Transverse colon (tissue), 4 donors: ENCODE results near the gene CFAP54. TPM values are rescaled to one million over a fixed set of nuclear protein-coding genes. Genes with fewer than 3 reads are reported as not detected.

ENCODE experiments used
- DNase-seq: peaks from one replicate; pipeline ENCODE4 v3.0.0-alpha.2; 2019
- H3K27ac ChIP-seq, 4 donors: fragments of 200-600 bp; sonication (generic); 2 replicates each; pipeline ENCODE4 v1.5.1; 2016 to 2018; ENCODE audit warnings: inconsistent platforms in 4 of 4
- H3K27me3 ChIP-seq: fragments of 200-600 bp; sonication (generic); 2 replicates; pipeline ENCODE4 v1.5.1; 2017; ENCODE audit warnings: inconsistent platforms
- H3K36me3 ChIP-seq, 4 donors: fragments of 200-600 bp; sonication (generic); 2 replicates each; pipeline ENCODE4 v1.5.1; 2017 to 2019; ENCODE audit warnings: inconsistent platforms in 4 of 4
- H3K4me1 ChIP-seq, 4 donors: fragments of 200-600 bp; sonication (generic); 2 replicates each; pipeline ENCODE4 v1.5.1; 2017 to 2020; ENCODE audit warnings: inconsistent platforms in 4 of 4
- H3K4me3 ChIP-seq, 4 donors: fragments of 200-600 bp; sonication (generic); 1 replicate in 1 of 4; 2 replicates in 3 of 4; pipeline versions ENCODE4 v1.5.1 to v1.6.1; 2017 to 2019; ENCODE audit warnings: inconsistent platforms in 4 of 4
- H3K9me3 ChIP-seq, 2 donors: fragments of 200-600 bp; sonication (generic); 2 replicates each; pipeline ENCODE4 v1.5.1; 2017 to 2019; ENCODE audit warnings: inconsistent platforms in 2 of 2
- EP300 ChIP-seq: sonication (generic); formaldehyde crosslinking; IDR thresholded peaks from one replicate; pipeline ENCODE4 v1.6.1; 2017; ENCODE audit warnings: antibody characterized with exemption, low read depth
- POLR2A ChIP-seq: fragments of 450-650 bp; IDR thresholded peaks from one replicate; pipeline ENCODE4 v1.6.1; 2016; ENCODE audit warnings: antibody characterized with exemption, mild to moderate bottlenecking, moderate library complexity
- POLR2AphosphoS5 ChIP-seq, 3 donors: sonication (generic); formaldehyde crosslinking; IDR thresholded peaks; one replicate each; pipeline ENCODE4 v1.6.1; 2016; ENCODE audit warnings: antibody characterized with exemption in 3 of 3
- WGBS, 2 donors: methylation state at CpG; one replicate each; pipeline ENCODE4 v1.1.5; 2018; ENCODE audit warnings: low coverage in 1 of 2; 5-methylcytosine and 5-hydroxymethylcytosine counted together
- in situ Hi-C, 4 donors: fragments of 200-750 bp; cut with MboI; loops; one replicate each; pipeline versions ENCODE4 v1.15.0 to v1.15.1; 2017; ENCODE audit warnings: low sequenced_read_pairs in 3 of 4, low pct_ligation_motif_present in 1 of 4, low pct_unique_long_range_greater_than_20kb in 1 of 4
- intact Hi-C: fragments of 100-400 bp; cut with DNase I; formaldehyde crosslinking; loops from one replicate; pipeline ENCODE4 v1.15.1; 2023; ENCODE audit warnings: low total_unique reads
- total RNA-seq, 4 donors: library from RNA; depleted of rRNA; stranded (reverse); fragments of >200 nt; gene quantifications; one replicate each; pipeline ENCODE4 v1.1.0, GENCODE V29; 2016
- TF ChIP-seq, protein P1 (sequence below), 5 experiments: fragments of 200-600 bp in 3 of 5; fragments of 450-650 bp in 2 of 5; sonication (generic) in 3 of 5; IDR thresholded peaks; 1 replicate in 2 of 5; 2 replicates in 3 of 5; pipeline ENCODE4 v1.5.1; 2016 to 2017; ENCODE audit warnings: antibody characterized with exemption in 5 of 5, inconsistent platforms in 3 of 5, mild to moderate bottlenecking in 2 of 5, moderate library complexity in 1 of 5

Gene CFAP54
- total RNA-seq, 4 donors from 2014 or later, result 0.14 to 22.3 (median 2.1) TPM; not detected in 1

DNA sequence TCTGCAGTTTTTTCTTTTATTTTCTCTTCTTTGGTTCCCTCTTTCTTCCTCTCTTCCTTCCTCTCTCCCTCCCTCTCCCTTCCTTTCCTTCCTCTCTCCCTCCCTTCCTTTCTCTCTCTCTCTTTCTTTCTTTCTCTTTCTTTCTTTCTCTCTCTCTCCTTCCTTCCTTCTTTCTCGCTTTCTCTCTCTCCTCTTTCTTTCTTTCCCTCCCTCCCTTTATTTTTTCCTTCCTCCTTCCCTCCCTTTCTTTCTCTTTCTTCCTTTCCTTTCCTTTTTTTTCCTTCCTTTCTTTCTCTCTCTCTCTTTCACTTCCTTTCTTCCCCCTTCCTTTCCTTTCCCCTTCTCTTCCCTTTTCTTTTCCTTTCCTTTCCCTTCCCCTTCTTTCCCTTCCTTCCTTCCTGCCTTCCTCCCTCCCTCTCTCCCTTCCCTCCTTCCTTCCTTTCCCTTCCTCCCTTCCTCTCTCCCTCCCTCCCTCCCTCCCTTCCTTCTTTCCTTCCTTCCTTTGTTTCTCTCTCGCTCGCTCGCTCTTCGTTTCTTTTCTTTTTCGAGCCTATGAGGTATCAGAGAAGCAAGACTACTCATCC, 13.7 kb downstream of the CFAP54 start:
- Histone ChIP-seq H3K9me3 (no peaks in the 10 kb centered on the region), H3K27ac (peak overlapping the region; percentile 10 to 68 (median 51)), H3K4me1 (peaks cover 0 to 16% (median 6%) of the 10 kb centered on the region in 4 donors), H3K36me3 (no peaks in the 10 kb centered on the region), H3K27me3 (no peaks in the 10 kb centered on the region), H3K4me3 (no peak overlapping the region)
- intact Hi-C loops, result no loop called here
- no peak for DNase-seq
- in situ Hi-C loops, result loop anchor here in 2 of 4 donors (25.0 kb wide), 2 partner anchors 91 to 291 kb away; partner anchors contain the start of gene CDK17 (in 1 of the 2)
- 73 to 83% methylated on average over 2 to 6 of the region's 6 CpGs for WGBS, 2 donors
- no peak for TF ChIP-seq POLR2A
- TF ChIP-seq, protein P1, sequence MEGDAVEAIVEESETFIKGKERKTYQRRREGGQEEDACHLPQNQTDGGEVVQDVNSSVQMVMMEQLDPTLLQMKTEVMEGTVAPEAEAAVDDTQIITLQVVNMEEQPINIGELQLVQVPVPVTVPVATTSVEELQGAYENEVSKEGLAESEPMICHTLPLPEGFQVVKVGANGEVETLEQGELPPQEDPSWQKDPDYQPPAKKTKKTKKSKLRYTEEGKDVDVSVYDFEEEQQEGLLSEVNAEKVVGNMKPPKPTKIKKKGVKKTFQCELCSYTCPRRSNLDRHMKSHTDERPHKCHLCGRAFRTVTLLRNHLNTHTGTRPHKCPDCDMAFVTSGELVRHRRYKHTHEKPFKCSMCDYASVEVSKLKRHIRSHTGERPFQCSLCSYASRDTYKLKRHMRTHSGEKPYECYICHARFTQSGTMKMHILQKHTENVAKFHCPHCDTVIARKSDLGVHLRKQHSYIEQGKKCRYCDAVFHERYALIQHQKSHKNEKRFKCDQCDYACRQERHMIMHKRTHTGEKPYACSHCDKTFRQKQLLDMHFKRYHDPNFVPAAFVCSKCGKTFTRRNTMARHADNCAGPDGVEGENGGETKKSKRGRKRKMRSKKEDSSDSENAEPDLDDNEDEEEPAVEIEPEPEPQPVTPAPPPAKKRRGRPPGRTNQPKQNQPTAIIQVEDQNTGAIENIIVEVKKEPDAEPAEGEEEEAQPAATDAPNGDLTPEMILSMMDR (IDR thresholded peaks at IDR 0.05), result no peak
- no peak for TF ChIP-seq EP300
- TF ChIP-seq POLR2AphosphoS5 (IDR thresholded peaks at IDR 0.05), result no peak

DNA sequence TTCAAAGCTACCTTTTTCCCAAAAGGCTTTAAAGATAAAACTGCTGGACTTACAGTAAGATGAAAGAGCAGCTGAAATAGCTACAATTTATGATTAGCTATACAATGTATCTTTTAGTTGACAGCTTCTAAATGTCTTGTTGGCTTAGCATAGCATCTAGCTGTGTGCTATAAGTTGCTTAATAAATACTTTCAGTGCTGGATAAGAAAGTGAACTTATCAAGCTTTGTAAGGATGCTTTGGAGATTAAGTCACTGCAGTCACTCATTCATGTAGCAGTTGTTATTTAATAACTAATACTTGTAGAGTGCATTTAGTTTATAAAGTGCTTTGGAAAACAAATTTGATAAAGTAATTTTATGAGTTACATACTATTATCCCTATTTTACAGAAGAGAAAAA, 14.6 kb downstream of the CFAP54 start:
- TF ChIP-seq POLR2AphosphoS5 (IDR thresholded peaks at IDR 0.05), result no peak
- no peak for TF ChIP-seq POLR2A
- in situ Hi-C loops (loop anchor here in 2 of 4 donors (25.0 kb wide), 2 partner anchors 92 to 292 kb away; partner anchors contain the start of gene CDK17 (in 1 of the 2)), intact Hi-C loops (no loop called here)
- no peak for DNase-seq
- H3K27me3 ChIP-seq, result no peaks in the 10 kb centered on the region
- peaks cover 0 to 16% (median 6%) of the 10 kb centered on the region in 4 donors for H3K4me1 ChIP-seq
- peak overlapping the region in 1 of 4 donors; percentile 61 for H3K27ac ChIP-seq
- H3K36me3 ChIP-seq, result no peaks in the 10 kb centered on the region
- no peaks in the 10 kb centered on the region for H3K9me3 ChIP-seq
- H3K4me3 ChIP-seq, result no peak overlapping the region

DNA sequence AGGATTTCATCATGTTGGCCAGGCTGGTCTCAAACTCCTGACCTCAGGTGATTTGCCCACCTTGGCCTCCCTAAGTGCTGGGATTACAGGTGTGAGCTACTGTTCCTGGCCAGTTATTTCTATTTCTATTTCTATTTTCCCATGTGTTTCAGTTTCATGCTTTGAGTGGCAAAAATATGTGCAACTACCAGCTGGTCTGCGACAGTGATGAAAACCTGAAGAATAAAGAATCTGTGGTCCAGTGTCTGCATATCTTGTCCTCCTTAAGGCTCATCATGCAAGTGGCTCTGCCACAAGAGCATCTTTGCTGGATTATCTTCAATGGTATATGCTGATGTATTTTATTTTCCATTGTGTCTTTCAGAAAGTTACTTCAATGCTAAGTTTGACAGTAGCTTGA, 17.4 kb downstream of the CFAP54 start:
- DNase-seq, result no peak
- TF ChIP-seq POLR2AphosphoS5 (IDR thresholded peaks at IDR 0.05), result no peak
- TF ChIP-seq POLR2A, result no peak
- TF ChIP-seq, protein P1 (IDR thresholded peaks at IDR 0.05), result no peak
- no peak for TF ChIP-seq EP300
- in situ Hi-C loops, result loop anchor here in 2 of 4 donors (25.0 kb wide), 2 partner anchors 94 to 294 kb away; partner anchors contain the start of gene CDK17 (in 1 of the 2)
- Histone ChIP-seq H3K27ac (peak overlapping the region in 1 of 4 donors; percentile 30), H3K36me3 (no peaks in the 10 kb centered on the region), H3K9me3 (no peaks in the 10 kb centered on the region), H3K27me3 (no peaks in the 10 kb centered on the region), H3K4me3 (no peak overlapping the region), H3K4me1 (peaks cover 0 to 6% (median 2%) of the 10 kb centered on the region in 4 donors)
- WGBS, 2 donors, result 80 to 100% methylated on average over 1 of the region's 1 CpG
- intact Hi-C loops, result no loop called here

DNA sequence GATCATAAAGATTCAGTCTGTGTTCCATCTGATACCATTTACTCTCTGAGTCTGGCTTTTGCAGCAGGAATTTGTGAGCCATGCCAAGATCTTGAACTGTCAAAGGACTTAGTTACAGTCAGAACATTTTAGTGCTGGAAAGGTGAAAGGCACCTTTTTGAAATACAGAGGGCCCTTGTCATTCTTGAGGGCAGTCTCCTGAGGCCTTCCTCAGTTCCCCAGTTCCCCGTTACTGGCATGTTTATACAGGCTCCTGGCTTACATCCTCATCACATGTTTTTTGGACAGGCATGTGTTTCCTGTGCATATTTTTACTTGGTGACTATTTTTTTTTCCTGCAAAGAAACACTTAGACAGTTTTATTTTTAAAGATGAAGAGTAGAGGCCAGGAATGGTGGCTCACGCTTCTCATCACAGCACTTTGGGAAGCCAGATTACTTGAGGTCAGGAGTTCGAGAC, 21.0 kb downstream of the CFAP54 start:
- Histone ChIP-seq H3K36me3 (no peaks in the 10 kb centered on the region), H3K9me3 (no peaks in the 10 kb centered on the region), H3K4me1 (peaks cover 0 to 3% (median 0%) of the 10 kb centered on the region in 4 donors), H3K27me3 (no peaks in the 10 kb centered on the region), H3K4me3 (no peak overlapping the region), H3K27ac (peak overlapping the region; percentile 36 to 63 (median 48))
- no peak for DNase-seq
- intact Hi-C loops, result loop anchor here (10.0 kb wide), 2 partner anchors 106 to 296 kb away; partner anchors contain the start of gene CDK17
- TF ChIP-seq EP300 (no peak), POLR2AphosphoS5 (IDR thresholded peaks at IDR 0.05) (no peak), POLR2A (no peak)
- TF ChIP-seq, protein P1 (IDR thresholded peaks at IDR 0.05), result no peak
- in situ Hi-C loops, result loop anchor here in 3 of 4 donors (5.0 to 25.0 kb wide), 4 partner anchors 98 to 446 kb away; partner anchors contain the start of gene CDK17 (in 1 of the 3)
- 60 to 61% methylated on average over 3 of the region's 3 CpGs for WGBS, 2 donors
